Gastrocnemius medialis (tissue), 4 donors: ENCODE results near the gene PKP4. TPM values are rescaled to one million over a fixed set of nuclear protein-coding genes. Genes with fewer than 3 reads are reported as not detected.

Experiments used
- ATAC-seq, 2 donors: fragments of 150-250 bp; one replicate each; pipeline ENCODE4 v1.9.1; 2016
- DNase-seq, 2 donors: peaks; one replicate each; pipeline ENCODE4 v3.0.0-alpha.2; 2019
- H3K27ac ChIP-seq, 4 donors: fragments of 200-600 bp; sonication (generic); 1 replicate in 1 of 4; 2 replicates in 3 of 4; pipeline ENCODE4 v1.5.1; 2016 to 2018; ENCODE audit warnings: mild to moderate bottlenecking in 2 of 4, moderate library complexity in 1 of 4
- H3K27me3 ChIP-seq, 3 donors: fragments of 200-600 bp; sonication (generic) in 2 of 3; 1 replicate in 1 of 3; 2 replicates in 2 of 3; pipeline versions ENCODE4 v1.5.1 to v1.6.0; 2016 to 2019; ENCODE audit warnings: mild to moderate bottlenecking in 1 of 3, moderate library complexity in 1 of 3
- H3K36me3 ChIP-seq, 2 donors: fragments of 200-600 bp; sonication (generic) in 1 of 2; one replicate each; pipeline ENCODE4 v1.5.1; 2017 to 2018
- H3K4me1 ChIP-seq, 2 donors: fragments of 200-600 bp; sonication (generic) in 1 of 2; one replicate each; pipeline ENCODE4 v1.5.1; 2016 to 2017; ENCODE audit warnings: mild to moderate bottlenecking in 2 of 2
- H3K4me3 ChIP-seq, 4 donors: fragments of 200-600 bp; sonication (generic) in 3 of 4; 1 replicate in 1 of 4; 2 replicates in 3 of 4; pipeline ENCODE4 v1.5.1; 2016 to 2019; ENCODE audit warnings: mild to moderate bottlenecking in 2 of 4
- H3K9me3 ChIP-seq, 3 donors: fragments of 200-600 bp; sonication (generic) in 2 of 3; 1 replicate in 1 of 3; 2 replicates in 2 of 3; pipeline ENCODE4 v1.5.1; 2016 to 2019
- POLR2A ChIP-seq, 2 donors: fragments of 450-650 bp; IDR thresholded peaks; one replicate each; pipeline ENCODE4 v1.6.1; 2017; ENCODE audit warnings: antibody characterized with exemption in 2 of 2, mild to moderate bottlenecking in 2 of 2, moderate library complexity in 2 of 2
- in situ Hi-C, 4 donors: fragments of 200-750 bp; cut with MboI; loops; one replicate each; pipeline versions ENCODE4 v1.15.0 to v1.8.0; 2017; ENCODE audit warnings: low sequenced_read_pairs in 4 of 4
- intact Hi-C: fragments of 100-400 bp; cut with DNase I; formaldehyde crosslinking; loops from one replicate; pipeline ENCODE4 v1.15.1; 2023; ENCODE audit warnings: low total_unique reads
- total RNA-seq, 4 donors: library from RNA; depleted of rRNA; stranded (reverse); fragments of >200 nt; gene quantifications; one replicate each; pipeline versions ENCODE4 v1.1.0 to v1.2.3, GENCODE V29; 2016
- TF ChIP-seq, protein P1 (sequence below), 5 experiments: fragments of 450-650 bp in 3 of 5; fragments of 200-600 bp in 2 of 5; sonication (generic) in 2 of 5; IDR thresholded peaks in 4 of 5; conservative IDR thresholded peaks in 1 of 5; 1 replicate in 4 of 5; 2 replicates in 1 of 5; pipeline ENCODE4 v1.5.1; 2016 to 2019; ENCODE audit warnings: antibody characterized with exemption in 5 of 5, mild to moderate bottlenecking in 3 of 5, moderate library complexity in 3 of 5

PKP4 gene
- total RNA-seq, 4 donors from 2014 or later: 15.3 to 36.0 (median 25.6) TPM

DNA sequence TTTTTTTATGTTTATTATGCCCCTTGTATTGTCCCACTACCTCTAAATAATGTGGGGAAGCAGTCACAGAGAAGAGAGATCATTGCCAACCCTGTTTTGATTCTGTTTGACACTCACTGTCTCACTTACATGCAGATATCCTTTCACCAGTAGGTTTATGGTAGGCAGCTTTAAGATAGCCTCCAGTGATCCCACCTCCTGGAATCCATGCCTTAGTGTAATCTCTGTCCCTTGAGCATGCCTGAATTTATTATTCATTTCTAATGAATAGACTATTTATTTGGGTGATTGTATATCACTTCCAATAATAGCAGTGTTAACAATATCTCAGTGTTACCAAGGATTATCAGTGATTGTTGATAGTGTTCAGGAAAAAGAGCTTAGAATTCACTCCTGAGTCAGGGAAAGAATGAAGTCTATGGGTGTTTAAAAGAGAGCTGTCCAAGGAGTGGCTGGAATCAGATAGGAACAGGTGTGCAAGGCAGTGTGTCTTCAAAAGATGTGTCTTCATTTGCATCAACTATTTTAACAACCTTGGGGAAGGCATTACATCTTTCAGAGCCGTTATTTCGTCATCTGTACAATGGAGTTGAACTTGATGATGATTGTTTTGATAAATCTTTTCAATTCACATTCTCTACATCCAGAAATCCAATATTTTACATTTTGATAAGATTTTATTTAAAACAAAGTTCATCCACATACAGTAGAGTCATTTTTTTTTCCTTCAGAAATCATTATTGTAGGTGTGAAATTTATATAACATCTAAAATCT is 31.9 kb downstream of the PKP4 start:
- H3K27ac ChIP-seq: no peak overlapping the region
- intact Hi-C loops (no loop called here), in situ Hi-C loops (no loop called here)
- H3K4me3 ChIP-seq: no peak overlapping the region
- no peaks in the 10 kb centered on the region for H3K9me3 ChIP-seq
- H3K36me3 ChIP-seq: no peaks in the 10 kb centered on the region
- no peak for TF ChIP-seq POLR2A (IDR thresholded peaks at IDR 0.05)
- TF ChIP-seq, protein P1, sequence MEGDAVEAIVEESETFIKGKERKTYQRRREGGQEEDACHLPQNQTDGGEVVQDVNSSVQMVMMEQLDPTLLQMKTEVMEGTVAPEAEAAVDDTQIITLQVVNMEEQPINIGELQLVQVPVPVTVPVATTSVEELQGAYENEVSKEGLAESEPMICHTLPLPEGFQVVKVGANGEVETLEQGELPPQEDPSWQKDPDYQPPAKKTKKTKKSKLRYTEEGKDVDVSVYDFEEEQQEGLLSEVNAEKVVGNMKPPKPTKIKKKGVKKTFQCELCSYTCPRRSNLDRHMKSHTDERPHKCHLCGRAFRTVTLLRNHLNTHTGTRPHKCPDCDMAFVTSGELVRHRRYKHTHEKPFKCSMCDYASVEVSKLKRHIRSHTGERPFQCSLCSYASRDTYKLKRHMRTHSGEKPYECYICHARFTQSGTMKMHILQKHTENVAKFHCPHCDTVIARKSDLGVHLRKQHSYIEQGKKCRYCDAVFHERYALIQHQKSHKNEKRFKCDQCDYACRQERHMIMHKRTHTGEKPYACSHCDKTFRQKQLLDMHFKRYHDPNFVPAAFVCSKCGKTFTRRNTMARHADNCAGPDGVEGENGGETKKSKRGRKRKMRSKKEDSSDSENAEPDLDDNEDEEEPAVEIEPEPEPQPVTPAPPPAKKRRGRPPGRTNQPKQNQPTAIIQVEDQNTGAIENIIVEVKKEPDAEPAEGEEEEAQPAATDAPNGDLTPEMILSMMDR (IDR thresholded peaks at IDR 0.05 in 4 of 5, conservative IDR thresholded peaks at IDR 0.05 in 1 of 5): no peak
- ATAC-seq (no peak), DNase-seq (no peak)
- H3K4me1 ChIP-seq: peaks cover 26 to 34% of the 10 kb centered on the region in 2 donors
- no peaks in the 10 kb centered on the region for H3K27me3 ChIP-seq

DNA sequence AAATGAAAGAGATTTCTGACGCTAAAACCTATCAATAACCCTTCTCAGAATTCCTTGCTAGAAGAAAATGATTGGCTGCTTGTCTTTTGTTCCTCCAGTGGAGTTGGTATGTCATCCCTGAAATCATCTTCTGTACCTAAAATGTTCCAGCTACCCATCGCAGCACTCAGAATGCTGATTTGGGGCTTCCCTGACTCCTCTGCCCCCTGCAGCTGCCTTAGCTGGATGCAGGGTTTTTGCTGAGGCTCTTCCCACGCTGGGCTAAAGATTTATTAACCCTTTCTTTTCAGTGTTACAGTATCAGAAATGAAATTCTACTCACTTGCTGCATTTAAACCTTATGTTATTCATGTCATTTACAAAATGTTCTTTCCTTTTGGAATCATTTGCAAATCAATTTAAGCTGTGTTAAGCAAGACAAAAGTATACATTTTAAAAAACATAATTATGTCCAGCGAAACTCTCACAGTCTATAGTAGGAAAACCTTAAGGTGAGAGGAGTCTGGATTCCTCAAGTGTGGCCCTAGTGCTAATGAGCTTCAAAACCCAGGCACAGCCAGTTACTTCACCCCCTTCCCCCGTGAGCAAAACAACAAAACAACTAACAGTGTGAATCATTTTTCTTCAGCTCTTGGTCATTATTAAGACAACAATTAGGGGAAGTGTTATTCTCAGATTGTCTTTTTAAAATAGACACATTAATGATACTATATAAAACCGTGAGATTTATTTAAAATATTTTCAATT is 32.8 kb downstream of the PKP4 start:
- Histone ChIP-seq H3K4me1 (peaks cover 28 to 34% of the 10 kb centered on the region in 2 donors), H3K36me3 (no peaks in the 10 kb centered on the region), H3K4me3 (no peak overlapping the region), H3K27me3 (no peaks in the 10 kb centered on the region), H3K27ac (no peak overlapping the region), H3K9me3 (no peaks in the 10 kb centered on the region)
- TF ChIP-seq, protein P1 (IDR thresholded peaks at IDR 0.05 in 4 of 5, conservative IDR thresholded peaks at IDR 0.05 in 1 of 5): no peak
- TF ChIP-seq POLR2A (IDR thresholded peaks at IDR 0.05): no peak
- DNase-seq: no peak
- no peak for ATAC-seq
- in situ Hi-C loops: no loop called here
- intact Hi-C loops: no loop called here

DNA sequence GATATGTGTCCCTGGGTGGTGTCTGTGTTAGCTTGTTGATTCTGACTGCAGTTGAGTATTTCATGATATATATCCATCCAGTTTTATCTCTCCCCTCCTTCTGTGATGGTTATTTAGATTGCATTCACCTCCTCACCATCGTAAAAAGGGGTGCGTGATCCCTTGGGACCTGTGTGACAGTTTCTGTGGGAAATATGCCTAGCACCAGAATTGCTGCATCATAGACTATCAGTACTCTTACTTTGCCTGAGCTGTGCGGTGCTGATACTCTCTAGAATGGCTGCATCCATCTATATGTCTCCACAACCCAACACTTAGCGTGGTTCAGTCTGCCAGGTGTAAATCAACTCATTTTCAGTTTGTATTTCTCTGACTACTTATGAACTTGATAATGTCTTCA is 34.3 kb downstream of the PKP4 start:
- H3K27me3 ChIP-seq: no peaks in the 10 kb centered on the region
- H3K36me3 ChIP-seq: no peaks in the 10 kb centered on the region
- no peak overlapping the region for H3K27ac ChIP-seq
- in situ Hi-C loops (no loop called here), intact Hi-C loops (no loop called here)
- H3K4me1 ChIP-seq: peaks cover 28 to 33% of the 10 kb centered on the region in 2 donors
- DNase-seq (no peak), ATAC-seq (no peak)
- H3K4me3 ChIP-seq: no peak overlapping the region
- H3K9me3 ChIP-seq: no peaks in the 10 kb centered on the region
- TF ChIP-seq, protein P1 (IDR thresholded peaks at IDR 0.05 in 4 of 5, conservative IDR thresholded peaks at IDR 0.05 in 1 of 5): no peak
- no peak for TF ChIP-seq POLR2A (IDR thresholded peaks at IDR 0.05)

DNA sequence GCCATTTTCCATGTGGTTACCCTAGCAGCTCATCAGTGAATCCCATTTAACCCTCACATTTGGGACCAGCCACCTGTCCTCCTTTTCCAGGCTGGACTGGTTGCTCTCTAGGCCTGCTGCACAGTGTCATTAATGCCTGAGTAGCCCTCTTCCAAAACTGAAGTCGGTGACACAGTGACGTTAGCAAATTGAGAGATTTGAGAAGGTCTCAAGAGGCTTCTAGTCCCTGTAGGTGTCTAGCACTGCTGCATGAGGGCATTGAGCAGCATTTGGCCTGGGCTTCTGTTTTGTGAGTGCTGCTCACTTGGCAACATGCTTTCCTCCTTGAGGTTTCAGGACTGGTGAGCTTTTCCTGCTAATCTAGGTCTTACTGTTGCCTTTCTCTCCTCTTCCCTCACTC is 36.7 kb downstream of the PKP4 start:
- intact Hi-C loops (no loop called here), in situ Hi-C loops (no loop called here)
- DNase-seq (no peak), ATAC-seq (no peak)
- Histone ChIP-seq H3K27ac (no peak overlapping the region), H3K36me3 (no peaks in the 10 kb centered on the region), H3K4me1 (peaks cover 9 to 11% of the 10 kb centered on the region in 2 donors), H3K4me3 (no peak overlapping the region), H3K27me3 (no peaks in the 10 kb centered on the region), H3K9me3 (no peaks in the 10 kb centered on the region)
- TF ChIP-seq POLR2A (IDR thresholded peaks at IDR 0.05): no peak
- TF ChIP-seq, protein P1 (IDR thresholded peaks at IDR 0.05 in 4 of 5, conservative IDR thresholded peaks at IDR 0.05 in 1 of 5): no peak
